Fibroblast of pulmonary artery (primary cell): ENCODE measurements around the gene BOLA2B.
"Not testable (repeated sequence)": the region's sequence is repeated elsewhere in the genome, so short reads cannot be mapped to it uniquely, and the experiment has no call there.

Experiments used
- DNase-seq: peaks from one replicate; pipeline ENCODE4 v3.0.0-alpha.2; 2010; ENCODE audit warnings: low read depth
- H3K4me3 ChIP-seq: replicated peaks from 2 replicates; pipeline ENCODE4 v1.5.1; 2011; ENCODE audit warnings: low read depth, mild to moderate bottlenecking, control low read depth, low read length, moderate library complexity

BOLA2B gene

DNA sequence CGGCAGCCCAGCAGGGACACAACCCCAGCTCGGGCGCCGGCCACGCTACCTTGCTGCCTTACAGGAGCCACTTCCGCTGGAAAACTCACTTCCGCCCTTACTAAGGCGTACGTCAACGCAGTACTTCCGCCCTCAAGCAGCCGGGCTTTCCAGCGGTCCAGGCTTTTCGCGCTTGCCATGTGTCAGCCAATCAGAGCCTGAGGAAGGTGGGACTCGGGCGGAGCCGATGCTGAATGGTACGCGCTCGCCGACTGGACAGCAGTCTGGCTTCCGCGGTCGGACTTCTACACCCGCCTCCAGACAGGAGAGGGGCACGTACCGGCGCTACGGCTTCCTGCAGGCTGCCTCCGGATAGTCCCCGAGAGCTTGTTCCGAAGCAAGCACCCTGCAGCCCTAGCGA is at the start of gene BOLA2B, which contains the start of gene SLX1A:
TSS of gene BOLA2B (minus strand) at position 52 of the 400 bp plus-strand sequence. CDS start 71 bp downstream, outside the sequence.
TSS of gene SLX1A (plus strand) at position 261 of the 400 bp plus-strand sequence. CDS start 210 bp downstream, outside the sequence.
- H3K4me3 ChIP-seq, result peak within 1 kb of the TSS; percentile 47
- not testable (repeated sequence) for DNase-seq

GRCh38 chr16:30217082-30217481 is 23.6 kb upstream of the BOLA2B start:
- not testable (repeated sequence) for H3K4me3 ChIP-seq, DNase-seq

- DNase-seq, H3K4me3 ChIP-seq: not testable (repeated sequence)
Measured at GRCh38 chr16:30211414-30211813, 17.9 kb upstream of the BOLA2B start.

DNA sequence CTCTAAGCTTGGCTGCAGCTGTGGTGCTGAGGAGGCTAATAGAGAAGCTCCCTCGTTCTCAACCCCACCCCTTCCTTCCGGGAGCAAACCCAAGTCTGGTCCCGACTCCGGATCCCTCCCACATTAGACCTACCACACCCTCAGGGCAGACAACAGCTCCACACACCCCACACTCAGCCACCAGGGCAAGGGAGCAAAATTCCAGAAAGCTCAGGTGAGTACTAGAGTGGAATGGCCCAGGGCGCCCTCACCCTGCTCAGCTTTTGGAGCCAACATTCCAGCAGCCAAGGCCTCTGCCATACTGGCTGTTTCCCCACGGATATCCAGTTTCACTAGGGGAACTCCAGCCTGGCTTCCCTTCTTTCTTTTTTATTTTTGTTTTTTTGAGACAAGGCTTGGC is 15.6 kb upstream of the BOLA2B start:
- not testable (repeated sequence) for H3K4me3 ChIP-seq, DNase-seq

DNA sequence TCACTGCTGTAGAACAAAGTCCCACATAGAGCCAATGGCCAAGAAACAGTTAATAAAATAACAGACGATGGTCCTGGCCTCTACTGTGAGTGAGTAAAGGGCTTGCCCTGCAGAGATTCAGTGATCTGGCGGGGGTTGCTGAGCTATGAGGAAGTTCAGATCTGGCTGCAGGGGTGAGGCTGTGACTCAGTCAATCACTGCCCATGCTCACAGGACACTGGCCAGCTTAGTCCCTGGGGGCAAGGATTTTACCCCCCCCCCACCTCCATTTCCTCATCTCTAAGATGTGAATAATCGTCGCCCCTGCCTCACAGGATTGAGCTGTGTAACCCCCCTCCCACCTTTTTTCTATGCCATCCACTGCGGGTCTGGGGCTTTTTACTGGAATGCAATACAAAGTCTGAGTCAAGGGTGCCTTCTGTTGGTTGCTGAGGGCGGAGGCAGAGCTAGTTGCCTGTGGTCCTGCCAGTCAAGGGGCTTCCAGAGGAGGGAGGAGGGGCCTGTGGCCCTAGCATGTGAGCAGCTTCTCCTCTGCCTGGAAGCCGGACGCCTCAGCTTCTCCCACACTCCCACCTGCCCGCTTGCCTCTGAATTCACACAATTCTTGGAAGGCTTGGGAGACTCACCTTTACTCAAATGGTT is 13.7 kb upstream of the BOLA2B start:
- not testable (repeated sequence) for DNase-seq, H3K4me3 ChIP-seq

DNA sequence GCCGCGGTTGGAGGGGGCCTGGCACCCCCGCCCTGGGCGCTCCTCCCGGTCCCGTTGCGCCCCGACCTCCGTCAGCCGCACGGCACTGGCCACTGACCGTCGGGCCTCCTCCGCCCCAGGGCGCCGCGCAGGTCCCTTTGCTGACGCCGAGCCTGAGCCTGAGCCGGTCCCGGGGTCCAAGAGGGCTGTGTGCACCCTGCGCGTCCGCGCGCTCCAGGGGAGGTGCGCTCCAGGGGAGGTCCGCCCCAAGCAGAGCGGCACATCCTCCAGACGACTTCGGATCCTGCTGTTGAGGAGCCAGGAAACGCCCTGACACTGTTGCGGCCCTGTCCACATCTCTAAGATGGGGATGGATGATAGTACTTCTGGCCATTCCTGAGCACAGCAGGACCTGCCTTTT is 12.8 kb upstream of the BOLA2B start:
- peak overlapping the region; percentile 35 for H3K4me3 ChIP-seq
- DNase-seq, result not testable (repeated sequence)

- not testable (repeated sequence) for DNase-seq
- peak overlapping the region; percentile 35 for H3K4me3 ChIP-seq
Measured at GRCh38 chr16:30205541-30206236, 12.2 kb upstream of the BOLA2B start.

DNA sequence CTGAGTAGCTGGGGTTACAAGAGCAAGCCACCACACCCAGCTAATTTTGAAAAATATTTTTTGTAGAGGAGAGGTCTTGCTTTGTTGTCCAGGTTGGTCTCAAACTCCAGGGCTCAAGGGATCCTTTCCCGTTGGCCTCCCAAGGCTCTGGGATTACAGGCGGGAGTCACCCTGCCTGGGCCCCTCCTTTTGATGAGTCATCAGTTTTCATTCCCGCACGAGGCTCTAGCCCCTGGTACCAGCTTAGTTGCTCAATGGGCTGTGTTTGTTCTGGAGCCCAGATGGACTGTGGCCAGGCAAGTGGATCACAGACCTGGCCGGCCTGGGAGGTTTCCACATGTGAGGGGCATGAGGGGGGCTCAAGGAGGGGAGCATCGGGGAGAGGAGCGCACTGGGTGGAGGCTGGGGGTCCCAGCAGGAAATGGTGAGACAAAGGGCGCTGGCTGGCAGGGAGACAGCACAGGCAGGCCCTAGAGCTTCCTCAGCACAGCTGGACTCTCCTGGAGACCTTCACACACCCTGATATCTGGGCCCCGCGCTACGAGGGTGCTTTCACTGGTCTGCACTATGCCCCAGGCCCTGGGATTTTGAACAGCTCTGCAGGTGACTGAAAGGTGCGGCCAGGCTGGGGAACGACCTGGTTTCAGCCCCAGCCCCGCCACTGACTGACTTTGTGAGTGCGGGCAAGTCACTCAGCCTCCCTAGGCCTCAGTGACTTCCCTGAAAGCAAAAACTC is 6.3 kb upstream of the BOLA2B start:
- DNase-seq, H3K4me3 ChIP-seq: not testable (repeated sequence)

DNA sequence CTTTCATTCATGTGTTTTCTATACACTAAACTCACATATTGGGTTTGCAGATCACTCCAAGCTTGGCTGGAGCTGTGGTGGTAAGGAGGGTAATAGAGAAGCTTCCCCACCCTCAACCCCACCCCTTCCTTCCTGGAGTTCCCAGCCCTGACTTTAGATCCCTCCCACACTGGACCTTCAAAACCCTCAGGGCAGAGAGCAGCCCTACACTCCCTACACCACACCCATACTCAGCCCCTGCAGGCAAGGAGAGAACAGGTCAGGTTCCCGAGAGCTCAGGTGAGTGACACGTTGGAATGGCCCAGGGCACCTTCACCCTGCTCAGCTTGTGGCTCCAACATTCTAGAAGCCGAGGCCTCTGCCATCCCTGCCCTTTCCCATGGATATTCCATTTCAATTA is 5.6 kb upstream of the BOLA2B start, which contains the start of gene SULT1A3:
TSS of gene SULT1A3 (plus strand) at position 207 of the 400 bp plus-strand sequence. CDS start 1,474 bp downstream, outside the sequence.
- not testable (repeated sequence) for DNase-seq, H3K4me3 ChIP-seq

DNA sequence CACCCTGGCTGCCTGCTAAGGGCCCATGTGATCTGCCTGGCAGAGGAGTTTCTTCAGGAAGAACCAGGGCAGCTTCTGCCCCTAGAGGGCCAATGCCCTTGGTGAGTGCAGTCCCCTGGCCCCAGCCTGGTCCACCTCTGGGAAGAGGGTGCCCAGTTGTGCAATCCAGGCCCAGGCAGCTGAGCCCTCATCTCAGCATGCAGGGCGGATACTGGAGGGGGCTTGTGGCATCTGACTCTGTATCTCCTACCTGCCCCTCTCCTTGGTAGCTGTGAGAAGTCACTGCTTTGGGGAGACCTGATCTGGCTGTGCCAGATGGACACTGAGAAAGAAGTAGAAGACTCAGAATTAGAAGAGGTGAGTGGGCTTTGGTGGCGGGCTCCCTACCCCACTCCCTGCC is 3.5 kb upstream of the BOLA2B start:
- not testable (repeated sequence) for DNase-seq, H3K4me3 ChIP-seq

GRCh38 chr16:30194172-30194925 is 883 bp upstream of the BOLA2B start:
- DNase-seq, result not testable (repeated sequence)

DNA sequence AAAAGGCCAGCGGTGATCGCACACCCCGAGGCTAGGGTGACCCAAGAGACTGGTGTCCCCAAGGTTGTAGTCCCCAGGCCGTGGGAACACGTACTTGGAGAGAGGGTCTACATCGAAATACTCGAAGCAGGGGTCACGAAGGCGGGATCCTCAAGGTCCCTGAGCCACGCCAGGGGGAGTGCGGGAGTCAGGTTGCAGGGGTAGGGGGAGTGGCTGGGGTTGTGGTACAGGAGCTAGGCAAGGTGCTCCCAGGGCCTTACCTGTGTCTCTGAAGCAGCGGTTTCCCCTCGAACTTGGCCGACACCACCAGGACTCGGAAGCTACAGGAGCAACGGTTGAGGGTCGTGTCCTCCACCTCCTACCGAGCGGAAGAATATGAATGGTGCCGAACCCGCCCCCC is 368 bp downstream of the BOLA2B start:
- not testable (repeated sequence) for DNase-seq, H3K4me3 ChIP-seq

More at GRCh38 chr16:30194172-30194925, 883 bp upstream of the BOLA2B start:
- H3K4me3 ChIP-seq, result peak overlapping the region; percentile 47

- not testable (repeated sequence) for DNase-seq, H3K4me3 ChIP-seq
Measured at GRCh38 chr16:30191158-30191557, 2.3 kb downstream of the BOLA2B start.
